Activated naive CD4-positive, alpha-beta T cell treated with anti-CD3 and anti-CD28 coated beads, Interleukin-2, amount 10 ng/mL, durations not matched to agents 7 days and 5 days (primary cell): Measurements from ENCODE around the gene PFKP.

Source experiments
- CTCF ChIA-PET: fragments of 350-600 bp; sonication (Branson Sonifier 250); formaldehyde crosslinking; loops from one replicate; lab custom pipeline; 2021; ENCODE audit warnings: antibody characterized with exemption; lab: Charles Lee
- DNase-seq: peaks from one replicate; pipeline ENCODE4 v3.0.0-alpha.2; 2020
- H3K27ac Mint-ChIP-seq: one replicate; pipeline ENCODE4 v1.8.0; 2021; ENCODE audit warnings: mild to moderate bottlenecking, moderate library complexity, mixed read lengths
- H3K27me3 Mint-ChIP-seq: one replicate; pipeline ENCODE4 v1.8.0; 2021; ENCODE audit warnings: mild to moderate bottlenecking, mixed read lengths
- H3K36me3 Mint-ChIP-seq: one replicate; pipeline ENCODE4 v1.8.0; 2021; ENCODE audit warnings: mixed read lengths
- H3K4me1 Mint-ChIP-seq: one replicate; pipeline ENCODE4 v1.8.0; 2021; ENCODE audit warnings: mixed read lengths
- H3K4me3 Mint-ChIP-seq: one replicate; pipeline ENCODE4 v1.8.0; 2021; ENCODE audit warnings: mild to moderate bottlenecking, moderate library complexity, mixed read lengths
- H3K9me3 Mint-ChIP-seq: one replicate; pipeline ENCODE4 v1.8.0; 2021; ENCODE audit warnings: mixed read lengths

The PFKP gene

DNA sequence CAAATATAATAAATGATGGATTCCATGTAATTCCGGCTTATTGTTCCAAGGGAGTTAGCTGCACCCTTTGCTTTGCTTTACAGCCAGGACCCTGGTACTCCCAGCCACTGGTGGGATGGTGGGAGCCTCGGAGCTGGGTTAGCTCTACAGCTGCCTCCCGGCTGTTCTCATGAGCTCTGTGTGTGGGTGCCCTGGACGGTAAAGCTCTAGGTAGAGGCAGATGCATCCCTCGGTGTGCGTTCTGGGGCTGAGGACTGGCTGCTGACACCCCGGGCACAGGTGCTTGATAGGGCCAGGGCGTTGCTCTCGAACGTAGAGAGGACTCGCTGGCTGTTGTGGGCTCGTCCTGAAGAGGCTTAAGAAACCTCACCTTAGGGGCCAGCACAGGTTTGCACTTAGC is 50.1 kb downstream of the PFKP start:
- Mint-ChIP-seq H3K36me3 (peaks cover 80% of the 10 kb centered on the region), H3K9me3 (no peaks in the 10 kb centered on the region), H3K4me1 (no peaks in the 10 kb centered on the region), H3K27ac (no peak overlapping the region), H3K27me3 (no peaks in the 10 kb centered on the region), H3K4me3 (no peak overlapping the region)
- CTCF ChIA-PET, result no interaction called here
- no peak for DNase-seq

DNA sequence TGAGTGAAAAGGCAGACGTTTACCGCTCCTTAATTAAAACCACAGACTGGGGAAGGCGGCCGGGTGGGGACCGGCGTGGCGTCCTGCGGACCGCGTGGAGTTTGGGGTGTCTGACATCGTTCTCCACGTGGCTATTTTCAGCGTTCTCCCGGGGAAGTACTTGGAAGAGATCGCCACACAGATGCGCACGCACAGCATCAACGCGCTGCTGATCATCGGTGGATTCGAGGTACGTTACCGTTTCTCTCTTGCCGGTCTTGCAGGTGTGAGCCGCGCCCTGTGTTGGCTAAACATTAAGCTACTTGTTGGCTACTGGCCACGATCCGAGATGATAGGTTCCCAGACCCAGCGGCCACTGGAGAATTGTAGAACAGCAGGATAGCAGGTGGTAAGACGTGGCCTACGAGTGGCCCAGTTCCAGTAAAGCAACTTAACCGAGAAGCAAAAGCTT is 51.3 kb downstream of the PFKP start:
- no peaks in the 10 kb centered on the region for H3K9me3 Mint-ChIP-seq
- DNase-seq, result no peak
- no peaks in the 10 kb centered on the region for H3K4me1 Mint-ChIP-seq
- H3K27ac Mint-ChIP-seq, result no peak overlapping the region
- no peaks in the 10 kb centered on the region for H3K27me3 Mint-ChIP-seq
- H3K36me3 Mint-ChIP-seq, result peaks cover 78% of the 10 kb centered on the region
- no peak overlapping the region for H3K4me3 Mint-ChIP-seq
- CTCF ChIA-PET, result no interaction called here

DNA sequence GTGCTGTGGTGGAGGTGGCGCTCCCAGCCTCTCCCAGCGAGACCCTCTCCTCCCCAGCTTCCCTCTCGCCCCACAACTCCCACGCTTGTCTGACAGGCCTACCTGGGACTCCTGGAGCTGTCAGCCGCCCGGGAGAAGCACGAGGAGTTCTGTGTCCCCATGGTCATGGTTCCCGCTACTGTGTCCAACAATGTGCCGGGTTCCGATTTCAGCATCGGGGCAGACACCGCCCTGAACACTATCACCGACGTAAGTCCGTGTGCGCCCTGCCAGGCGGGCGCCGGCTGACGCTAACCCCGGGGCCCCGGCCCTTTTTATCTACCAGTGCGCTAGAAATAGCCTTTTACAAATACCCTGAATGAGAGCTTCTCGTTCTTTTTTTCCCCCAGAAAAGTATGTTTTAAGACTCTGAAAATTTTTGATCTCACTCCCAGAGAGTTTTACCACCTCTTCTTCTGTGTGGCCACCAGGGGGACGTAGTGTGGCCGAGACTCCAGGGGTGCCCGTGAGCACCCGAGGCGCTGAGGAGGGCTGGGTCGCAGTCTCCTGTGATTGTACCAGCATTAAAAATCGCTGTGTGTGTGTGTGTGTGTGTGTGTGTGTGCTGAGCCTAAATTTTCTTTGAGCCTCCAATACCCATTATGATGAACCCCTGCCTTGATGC is 52.6 kb downstream of the PFKP start:
- Mint-ChIP-seq H3K36me3 (peaks cover 75% of the 10 kb centered on the region), H3K4me3 (no peak overlapping the region), H3K4me1 (no peaks in the 10 kb centered on the region), H3K27me3 (no peaks in the 10 kb centered on the region), H3K27ac (no peak overlapping the region), H3K9me3 (no peaks in the 10 kb centered on the region)
- CTCF ChIA-PET, result interaction anchor here (1.4 kb wide), 1 partner anchor 14 kb away, joined by 4 read pairs; no protein-coding TSS in a partner anchor
- DNase-seq, result no peak

DNA sequence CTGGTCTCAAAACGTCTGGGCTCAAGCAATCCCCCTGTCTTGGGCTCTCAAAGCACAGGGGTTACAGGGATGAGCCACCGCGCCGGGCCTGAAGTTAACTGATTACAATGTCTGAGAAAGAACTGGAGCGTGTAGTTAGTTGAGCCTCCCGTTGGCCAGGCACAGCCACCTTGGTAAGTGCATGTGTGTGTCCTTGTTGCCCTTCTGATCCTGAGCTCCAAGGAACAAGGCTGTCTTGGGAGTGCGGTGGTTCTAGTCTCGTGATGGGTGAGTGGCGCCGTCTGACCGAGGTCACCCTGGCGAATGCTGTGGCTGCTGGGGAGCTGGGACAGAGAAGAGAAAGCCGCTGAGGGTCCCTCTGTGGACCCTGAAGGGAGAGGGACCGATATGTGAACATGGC is 54.7 kb downstream of the PFKP start:
- no peak overlapping the region for H3K27ac Mint-ChIP-seq
- CTCF ChIA-PET, result no interaction called here

DNA sequence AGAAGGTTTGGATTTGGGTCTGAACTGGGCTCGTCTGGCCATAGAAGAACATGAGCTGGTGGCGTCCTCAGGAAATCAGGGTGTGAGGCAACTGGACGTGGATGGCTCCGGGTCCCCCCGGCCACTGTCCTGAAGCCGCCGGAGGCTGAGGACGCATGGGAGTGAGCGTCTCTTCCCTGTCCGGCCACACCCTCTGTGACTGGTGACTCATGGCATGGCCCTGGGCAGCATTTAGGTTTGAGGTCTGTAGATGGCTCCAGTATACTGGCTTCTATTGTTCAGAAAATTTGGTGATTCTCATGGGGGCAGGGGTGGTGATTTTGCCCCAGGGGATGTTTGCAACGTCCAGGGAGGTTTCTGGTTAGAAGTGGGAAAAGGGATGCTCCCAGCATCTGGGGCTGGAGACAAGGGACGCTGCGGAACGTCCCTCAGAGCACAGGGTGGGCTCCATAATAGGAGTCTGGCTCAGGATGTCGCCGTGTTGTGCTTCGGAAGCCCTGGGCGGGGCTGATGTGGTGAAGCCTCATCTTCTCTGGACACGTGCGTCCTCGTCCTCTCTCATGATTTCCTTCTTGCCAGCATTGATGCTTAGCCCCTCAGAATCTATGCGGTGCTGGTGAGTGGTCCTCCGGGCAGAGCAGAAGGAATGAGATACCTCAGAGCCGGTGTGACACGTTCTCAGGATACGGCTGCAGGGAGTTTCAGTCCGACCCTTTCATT is 55.3 kb downstream of the PFKP start:
- no peaks in the 10 kb centered on the region for H3K9me3 Mint-ChIP-seq
- H3K4me3 Mint-ChIP-seq, result no peak overlapping the region
- no peak overlapping the region for H3K27ac Mint-ChIP-seq
- H3K36me3 Mint-ChIP-seq, result peaks cover 66% of the 10 kb centered on the region
- H3K4me1 Mint-ChIP-seq, result no peaks in the 10 kb centered on the region
- CTCF ChIA-PET, result no interaction called here
- H3K27me3 Mint-ChIP-seq, result no peaks in the 10 kb centered on the region
- DNase-seq, result no peak

More for the DNA sequence above, 54.7 kb downstream of the PFKP start:
- Mint-ChIP-seq H3K27me3 (no peaks in the 10 kb centered on the region), H3K36me3 (peaks cover 68% of the 10 kb centered on the region), H3K4me1 (no peaks in the 10 kb centered on the region), H3K4me3 (no peak overlapping the region), H3K9me3 (no peaks in the 10 kb centered on the region)
- DNase-seq, result no peak

DNA sequence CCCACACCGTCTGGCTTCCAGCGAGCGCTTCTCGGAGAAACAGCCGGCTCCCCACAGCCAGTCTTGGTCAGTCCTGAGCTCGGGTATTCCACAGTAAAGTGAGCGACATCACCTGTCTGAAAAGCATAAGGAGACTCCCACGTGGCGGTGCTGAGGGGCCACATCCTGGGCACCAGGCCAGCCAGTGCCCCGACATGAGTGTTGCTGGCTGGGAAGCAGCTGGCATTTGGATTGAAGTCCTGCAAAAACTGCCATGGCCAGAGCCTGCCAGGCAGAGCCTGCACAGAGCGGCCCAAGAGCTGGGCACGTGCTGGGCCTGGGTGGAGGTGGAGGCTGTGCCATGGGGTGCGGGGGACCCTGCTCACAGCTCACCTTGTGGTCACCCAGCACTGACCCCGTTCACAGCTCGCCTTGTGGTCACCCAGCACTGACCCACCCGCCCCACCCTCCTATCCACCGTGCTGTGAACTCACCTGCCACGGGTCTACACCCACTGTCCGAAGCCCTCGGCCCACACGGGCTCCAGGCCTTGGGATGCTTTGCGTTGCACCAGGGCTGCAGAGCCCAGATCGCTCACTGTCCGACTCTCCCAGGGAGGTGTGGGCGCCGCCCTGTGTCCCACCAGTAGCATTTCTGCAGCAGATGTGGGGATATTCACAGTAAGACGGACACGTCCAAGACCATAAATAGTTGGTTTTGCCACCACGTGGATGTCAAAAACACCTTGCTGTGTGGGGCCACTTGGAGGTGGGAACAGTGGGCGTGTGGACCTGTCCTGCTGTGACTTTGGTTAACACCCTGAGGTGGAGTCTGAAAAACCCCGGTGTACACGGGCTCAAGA is 56.4 kb downstream of the PFKP start:
- H3K27ac Mint-ChIP-seq, result no peak overlapping the region
- no peaks in the 10 kb centered on the region for H3K27me3 Mint-ChIP-seq
- H3K36me3 Mint-ChIP-seq, result peaks cover 66% of the 10 kb centered on the region
- no peak for DNase-seq
- H3K9me3 Mint-ChIP-seq, result no peaks in the 10 kb centered on the region
- H3K4me3 Mint-ChIP-seq, result no peak overlapping the region
- no peaks in the 10 kb centered on the region for H3K4me1 Mint-ChIP-seq
- CTCF ChIA-PET, result no interaction called here

DNA sequence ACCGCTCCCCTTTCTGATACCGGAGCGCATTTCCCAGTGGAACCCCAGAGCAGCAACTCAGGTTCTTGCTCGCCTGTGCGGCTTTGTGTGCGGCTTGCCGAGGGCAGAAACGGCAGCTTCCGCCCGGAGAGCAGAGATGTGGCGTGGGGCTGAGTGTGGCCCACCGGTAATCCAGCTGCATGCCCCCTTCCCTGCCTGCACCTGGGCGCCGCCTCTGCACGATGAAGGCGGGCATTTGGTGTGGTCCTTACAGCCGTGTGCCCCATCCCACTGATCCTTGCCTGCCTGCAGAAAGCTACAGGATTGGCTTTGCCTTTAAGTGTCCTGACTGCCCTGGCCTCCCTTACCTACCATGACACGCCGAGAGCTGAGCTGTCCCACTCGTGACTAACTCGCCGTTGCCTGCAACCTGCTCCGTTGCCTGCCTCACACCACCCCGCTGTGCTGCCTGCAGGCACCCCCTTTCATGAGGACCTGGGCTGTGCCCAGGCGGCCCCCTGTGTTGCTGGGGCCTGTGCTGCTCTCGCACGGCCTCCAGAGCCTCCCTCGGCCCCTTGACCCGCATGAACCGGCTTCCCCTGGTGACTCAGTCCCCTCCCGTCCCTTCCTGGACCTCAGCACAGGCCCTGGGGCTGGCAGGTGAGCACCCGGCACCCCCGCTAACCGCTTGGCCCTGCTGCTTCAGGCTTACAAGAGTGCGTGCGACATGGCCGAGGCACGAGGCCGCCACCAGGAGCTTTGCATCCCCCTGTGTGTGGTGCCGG is 57.2 kb downstream of the PFKP start:
- Mint-ChIP-seq H3K27ac (no peak overlapping the region), H3K9me3 (no peaks in the 10 kb centered on the region), H3K4me1 (no peaks in the 10 kb centered on the region), H3K36me3 (peaks cover 67% of the 10 kb centered on the region), H3K4me3 (no peak overlapping the region), H3K27me3 (no peaks in the 10 kb centered on the region)
- DNase-seq, result no peak
- CTCF ChIA-PET, result interaction anchor here (1.2 kb wide), 1 partner anchor 12 kb away, joined by 4 read pairs; no protein-coding TSS in a partner anchor

DNA sequence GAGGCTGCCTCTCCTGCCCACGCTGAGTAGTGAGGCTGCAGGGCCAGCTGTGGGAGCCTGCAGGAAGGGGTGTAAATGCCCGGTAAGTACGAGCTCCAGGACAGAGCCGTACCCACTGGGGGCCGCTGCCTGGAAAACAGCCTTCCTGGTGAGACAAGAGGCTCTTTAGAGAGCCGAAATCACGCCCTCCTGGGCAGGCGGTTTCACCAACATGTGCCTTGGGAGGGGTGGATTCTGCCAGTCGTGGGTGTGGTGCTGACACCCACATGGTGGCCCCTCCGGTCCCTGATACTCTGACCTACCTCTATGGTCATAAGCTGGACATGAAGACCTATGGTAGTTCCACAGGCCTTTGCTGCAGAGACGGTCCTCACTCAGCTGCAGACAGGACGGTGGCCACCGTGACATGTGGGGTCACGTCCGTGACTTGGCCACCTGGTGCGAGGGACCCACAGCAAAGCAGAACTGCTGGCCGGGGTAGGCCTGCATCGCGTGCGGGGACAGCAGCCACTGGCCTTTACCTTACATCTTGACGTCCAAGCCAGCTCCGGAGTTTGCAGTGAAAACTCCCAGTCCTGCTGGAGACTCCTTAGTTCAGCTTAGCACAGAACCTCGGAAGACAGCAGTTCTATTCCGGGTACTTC is 58.3 kb downstream of the PFKP start:
- Mint-ChIP-seq H3K27ac (no peak overlapping the region), H3K4me1 (no peaks in the 10 kb centered on the region), H3K9me3 (no peaks in the 10 kb centered on the region), H3K36me3 (peaks cover 66% of the 10 kb centered on the region), H3K4me3 (no peak overlapping the region), H3K27me3 (no peaks in the 10 kb centered on the region)
- no peak for DNase-seq
- CTCF ChIA-PET, result interaction anchor here (1.2 kb wide), 1 partner anchor 13 kb away, joined by 4 read pairs; no protein-coding TSS in a partner anchor

DNA sequence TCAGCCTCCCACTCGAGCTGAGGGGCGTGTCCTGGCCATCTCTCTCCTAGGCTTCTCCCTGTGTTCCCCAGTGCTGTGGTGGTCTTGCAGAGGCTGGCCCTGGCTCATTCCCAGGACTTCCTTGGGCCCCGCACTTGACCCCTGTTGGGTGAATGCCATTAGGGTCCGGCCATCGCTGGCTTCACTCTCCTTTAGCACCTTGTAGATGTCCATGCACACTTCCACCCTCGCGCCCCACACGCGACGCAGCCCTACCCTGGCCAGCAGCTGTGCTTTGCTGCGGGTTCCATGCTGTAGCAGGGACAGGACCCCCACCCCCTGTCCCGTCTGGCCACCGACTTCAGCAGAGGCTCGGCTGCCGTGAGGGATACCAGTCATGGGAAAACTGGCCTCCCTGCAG is 58.9 kb downstream of the PFKP start:
- no peaks in the 10 kb centered on the region for H3K27me3 Mint-ChIP-seq
- H3K36me3 Mint-ChIP-seq, result peaks cover 64% of the 10 kb centered on the region
- DNase-seq, result no peak
- H3K27ac Mint-ChIP-seq, result peak overlapping the region; percentile 84
- H3K4me3 Mint-ChIP-seq, result no peak overlapping the region
- no peaks in the 10 kb centered on the region for H3K4me1 Mint-ChIP-seq
- H3K9me3 Mint-ChIP-seq, result no peaks in the 10 kb centered on the region
- CTCF ChIA-PET, result interaction anchor here (1.2 kb wide), 1 partner anchor 14 kb away, joined by 4 read pairs; no protein-coding TSS in a partner anchor

DNA sequence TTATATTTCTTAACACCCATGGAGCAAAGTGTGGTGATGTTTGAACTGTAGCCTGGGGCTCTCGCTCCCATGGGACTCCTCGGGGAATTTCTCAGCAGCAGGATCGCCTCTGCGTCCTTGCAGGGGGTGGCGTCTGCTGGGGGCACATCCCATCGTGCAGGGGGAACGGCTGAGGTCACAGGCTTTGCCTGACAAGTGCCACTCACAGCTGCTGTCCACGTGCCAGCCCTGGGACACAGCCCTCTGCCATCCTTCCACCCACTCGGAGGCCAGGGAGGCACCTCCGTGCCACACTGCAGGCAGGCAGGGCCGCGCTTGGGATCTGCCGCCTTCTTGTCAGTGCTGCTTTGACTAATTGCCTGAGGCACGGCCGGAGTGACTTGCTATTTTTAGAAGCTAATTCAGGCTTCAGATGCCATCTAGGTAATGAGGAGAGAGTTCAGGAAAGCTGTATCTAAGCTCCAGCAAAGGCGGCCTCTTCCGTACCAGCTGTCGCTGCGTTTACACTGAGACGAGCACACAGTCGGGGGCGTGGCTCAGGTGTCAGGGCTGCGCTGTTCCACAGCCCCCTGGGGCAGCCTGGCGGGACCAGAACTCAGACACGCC is 59.5 kb downstream of the PFKP start:
- no peak for DNase-seq
- peaks cover 68% of the 10 kb centered on the region for H3K36me3 Mint-ChIP-seq
- no peak overlapping the region for H3K27ac Mint-ChIP-seq
- no peaks in the 10 kb centered on the region for H3K9me3 Mint-ChIP-seq
- H3K4me3 Mint-ChIP-seq, result no peak overlapping the region
- CTCF ChIA-PET, result no interaction called here
- no peaks in the 10 kb centered on the region for H3K27me3 Mint-ChIP-seq
- no peaks in the 10 kb centered on the region for H3K4me1 Mint-ChIP-seq

DNA sequence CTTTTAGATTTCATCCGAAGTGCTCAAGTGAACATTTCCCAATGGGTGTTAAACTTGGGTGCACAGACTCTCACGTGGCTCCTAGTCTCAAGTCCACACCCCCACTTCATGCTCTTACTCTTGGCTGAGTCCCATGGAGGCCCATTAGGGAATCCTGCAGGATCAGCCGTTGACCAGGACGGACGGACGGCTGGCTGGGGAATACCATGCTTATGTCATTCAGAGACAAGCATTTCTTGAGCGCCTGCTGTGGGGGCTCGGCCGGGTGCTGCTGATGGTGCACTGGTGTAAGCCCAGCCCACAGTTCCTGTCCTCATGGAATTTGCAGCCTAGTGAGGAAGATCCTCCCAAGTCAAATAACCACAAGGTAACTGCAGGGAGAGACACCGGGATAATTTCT is 60.6 kb downstream of the PFKP start:
- no peaks in the 10 kb centered on the region for H3K9me3 Mint-ChIP-seq
- peak overlapping the region; percentile 65 for H3K27ac Mint-ChIP-seq
- no peaks in the 10 kb centered on the region for H3K27me3 Mint-ChIP-seq
- CTCF ChIA-PET, result no interaction called here
- no peak overlapping the region for H3K4me3 Mint-ChIP-seq
- H3K36me3 Mint-ChIP-seq, result peaks cover 69% of the 10 kb centered on the region
- no peak for DNase-seq
- no peaks in the 10 kb centered on the region for H3K4me1 Mint-ChIP-seq

DNA sequence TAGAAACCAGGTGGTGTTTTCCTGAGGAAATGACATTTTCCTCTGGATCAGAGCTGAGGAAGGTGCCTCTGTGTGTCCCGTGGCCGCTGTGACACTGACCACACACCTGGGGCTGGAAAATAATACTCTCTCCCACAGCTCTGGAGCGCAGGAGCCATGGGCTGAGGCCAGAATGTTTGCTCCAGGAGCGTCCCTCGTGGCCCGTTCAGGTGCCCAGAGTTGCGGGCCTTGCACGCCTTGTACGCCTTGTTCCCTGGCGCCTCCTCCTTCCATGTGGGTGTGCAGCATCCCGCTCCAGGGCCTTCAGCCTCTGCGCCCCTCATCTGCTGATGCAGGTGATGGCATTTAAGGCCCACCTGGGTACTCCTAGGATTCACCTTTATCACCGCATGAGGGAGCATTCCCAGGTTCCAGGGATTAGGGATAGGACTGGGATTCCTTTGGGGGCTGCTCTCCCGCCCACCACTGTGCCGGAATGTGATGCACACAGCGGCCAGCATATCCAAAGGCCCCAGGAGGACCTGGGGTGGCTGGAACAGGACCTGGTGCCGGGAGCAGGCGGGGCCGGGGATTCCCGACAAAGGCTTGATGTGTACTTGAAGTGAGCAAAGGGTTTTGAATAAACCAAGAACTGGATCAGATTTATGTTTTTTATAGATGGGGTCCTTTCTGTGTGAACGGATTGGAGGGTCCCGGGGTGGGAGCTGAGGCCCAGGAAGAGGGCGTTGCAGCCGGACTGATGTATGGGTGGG is 61.2 kb downstream of the PFKP start:
- no peaks in the 10 kb centered on the region for H3K9me3 Mint-ChIP-seq
- H3K4me3 Mint-ChIP-seq, result no peak overlapping the region
- H3K27me3 Mint-ChIP-seq, result no peaks in the 10 kb centered on the region
- no peak for DNase-seq
- peak overlapping the region; percentile 42 for H3K27ac Mint-ChIP-seq
- CTCF ChIA-PET, result no interaction called here
- peaks cover 68% of the 10 kb centered on the region for H3K36me3 Mint-ChIP-seq
- no peaks in the 10 kb centered on the region for H3K4me1 Mint-ChIP-seq
